ENCODE measurements around the gene DCAF8. TPM values are rescaled to one million over a fixed set of nuclear protein-coding genes. Genes with fewer than 3 reads are reported as not detected.

Gene DCAF8
- total and polyA plus RNA-seq, 2 donors (not counting 3 experiments of a cell fraction or from before 2014, with no cell fraction given) = 85.5 to 106 TPM

- no peak overlapping the region for H3K4me3 ChIP-seq (replicated peaks in 1 of 3; ENCODE audit: insufficient read depth in 1 of 3, low read depth in 1 of 3, low read length in 3 of 3)
- H2AFZ ChIP-seq (ENCODE audit: low read depth, low read length) = no peak overlapping the region
- H3K9me1 ChIP-seq (replicated peaks; ENCODE audit: control insufficient read depth, extremely low read depth, insufficient read depth, low read length) = no peaks in the 10 kb centered on the region
- ChIA-PET POLR2A (no interaction called here), CTCF (interaction anchor here (0.7 to 1.3 kb wide), 2 partner anchors 33 to 37 kb away, joined by 3 read pairs; no protein-coding TSS in a partner anchor)
- H3K27ac ChIP-seq (ENCODE audit: insufficient read depth, low read depth, low read length) = no peak overlapping the region
- TF ChIP-seq MAX (IDR thresholded peaks at IDR 0.05; ENCODE audit: insufficient read depth, insufficient read length) (no peak), FOS (IDR thresholded peaks at IDR 0.05; ENCODE audit: borderline replicate concordance, insufficient read depth, low read length) (no peak), EZH2 (IDR thresholded peaks at IDR 0.05; ENCODE audit: borderline replicate concordance, low read depth, low read length, severe bottlenecking) (no peak), POLR2AphosphoS5 (IDR thresholded peaks at IDR 0.05; ENCODE audit: insufficient read depth, low read depth, low read length) (no peak), POLR2A (IDR thresholded peaks at IDR 0.05; ENCODE audit: low read depth, low read length) (no peak), GATA2 (IDR thresholded peaks at IDR 0.05; ENCODE audit: insufficient read depth, insufficient read length, low read depth, low read length) (no peak), JUN (IDR thresholded peaks at IDR 0.05; ENCODE audit: borderline replicate concordance, insufficient read depth, insufficient read length, low read depth) (no peak), MYC (IDR thresholded peaks at IDR 0.05; ENCODE audit: low read depth, low read length) (no peak)
- TF ChIP-seq, protein P1, sequence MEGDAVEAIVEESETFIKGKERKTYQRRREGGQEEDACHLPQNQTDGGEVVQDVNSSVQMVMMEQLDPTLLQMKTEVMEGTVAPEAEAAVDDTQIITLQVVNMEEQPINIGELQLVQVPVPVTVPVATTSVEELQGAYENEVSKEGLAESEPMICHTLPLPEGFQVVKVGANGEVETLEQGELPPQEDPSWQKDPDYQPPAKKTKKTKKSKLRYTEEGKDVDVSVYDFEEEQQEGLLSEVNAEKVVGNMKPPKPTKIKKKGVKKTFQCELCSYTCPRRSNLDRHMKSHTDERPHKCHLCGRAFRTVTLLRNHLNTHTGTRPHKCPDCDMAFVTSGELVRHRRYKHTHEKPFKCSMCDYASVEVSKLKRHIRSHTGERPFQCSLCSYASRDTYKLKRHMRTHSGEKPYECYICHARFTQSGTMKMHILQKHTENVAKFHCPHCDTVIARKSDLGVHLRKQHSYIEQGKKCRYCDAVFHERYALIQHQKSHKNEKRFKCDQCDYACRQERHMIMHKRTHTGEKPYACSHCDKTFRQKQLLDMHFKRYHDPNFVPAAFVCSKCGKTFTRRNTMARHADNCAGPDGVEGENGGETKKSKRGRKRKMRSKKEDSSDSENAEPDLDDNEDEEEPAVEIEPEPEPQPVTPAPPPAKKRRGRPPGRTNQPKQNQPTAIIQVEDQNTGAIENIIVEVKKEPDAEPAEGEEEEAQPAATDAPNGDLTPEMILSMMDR (IDR thresholded peaks at IDR 0.05; ENCODE audit: extremely low read depth in 1 of 2, insufficient read depth in 1 of 2, low read depth in 1 of 2, low read length in 2 of 2) = no peak
- no TSS peak for BruUV-seq (replicated peaks)
- H3K27me3 ChIP-seq (ENCODE audit: control insufficient read depth in 2 of 2, insufficient read depth in 2 of 2, low read length in 2 of 2) = peaks cover 0 to 4% of the 10 kb centered on the region in 2 experiments
- H3K36me3 ChIP-seq (ENCODE audit: control insufficient read depth in 2 of 2, extremely low read depth in 1 of 2, insufficient read depth in 2 of 2, low read length in 2 of 2) = no peaks in the 10 kb centered on the region
- peaks cover 5% of the 10 kb centered on the region for H3K4me1 ChIP-seq (ENCODE audit: control insufficient read depth, extremely low read depth, insufficient read depth, low read length)
- H4K20me1 ChIP-seq (replicated peaks; ENCODE audit: control insufficient read depth, extremely low read depth, insufficient read depth, low read length) = no peaks in the 10 kb centered on the region
- DNase-seq (ENCODE audit: low read depth, low spot score) (no peak), FAIRE-seq (no peak)
- dilution Hi-C loops (cut with MboI; ENCODE audit: extremely low pct_ligation_motif_present, low sequenced_read_pairs) (no loop called here), intact Hi-C loops (cut with micrococcal nuclease) (no loop called here)
- no peak overlapping the region for H3K9ac ChIP-seq (replicated peaks; ENCODE audit: extremely low read depth, insufficient read depth, low read length)
- H3K9me3 ChIP-seq (replicated peaks; ENCODE audit: control insufficient read depth, insufficient read depth, low read length) = no peaks in the 10 kb centered on the region
- H3K4me2 ChIP-seq (ENCODE audit: insufficient read depth, low read length) = no peak overlapping the region
- H3K79me2 ChIP-seq (ENCODE audit: control insufficient read depth, insufficient read depth, low read length) = no peaks in the 10 kb centered on the region
These were observed 76.1 kb downstream of the DCAF8 start for GRCh38 chr1:160186246-160186645.

All from endothelial cell of umbilical vein (primary cell).